Measurements from ENCODE around the gene TICRR. TPM values are rescaled to one million over a fixed set of nuclear protein-coding genes. Genes with fewer than 3 reads are reported as not detected.

TICRR gene
- total and polyA plus RNA-seq, 2 of the 13 experiments (the other 11 are each of a cell fraction or from before 2014, with no cell fraction given) = 4.1 to 14.3 TPM

DNA sequence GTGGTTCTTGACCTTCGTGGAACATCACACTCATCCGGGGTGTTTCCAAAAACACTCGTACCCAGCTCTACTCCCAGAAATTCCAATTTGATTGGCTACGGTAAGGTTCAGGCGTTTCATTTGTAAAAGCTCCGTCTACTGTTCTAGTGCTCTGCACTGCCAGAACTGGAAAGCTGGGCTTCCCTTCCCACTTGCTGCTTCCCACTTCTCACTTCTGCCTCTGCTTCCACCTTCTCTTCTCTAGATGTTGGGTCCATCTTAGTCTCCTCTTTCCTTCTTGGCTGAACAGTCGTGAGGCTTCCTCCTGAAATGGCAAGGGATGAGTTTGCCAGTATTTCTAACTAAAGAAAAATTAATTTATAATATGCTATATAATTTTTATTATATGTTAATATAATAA, 49.1 kb upstream of the TICRR start:
- 64% methylated on average over 7 of the region's 7 CpGs for whole genome bisulfite sequencing (ENCODE audit: low lambda C conversion rate)

DNA sequence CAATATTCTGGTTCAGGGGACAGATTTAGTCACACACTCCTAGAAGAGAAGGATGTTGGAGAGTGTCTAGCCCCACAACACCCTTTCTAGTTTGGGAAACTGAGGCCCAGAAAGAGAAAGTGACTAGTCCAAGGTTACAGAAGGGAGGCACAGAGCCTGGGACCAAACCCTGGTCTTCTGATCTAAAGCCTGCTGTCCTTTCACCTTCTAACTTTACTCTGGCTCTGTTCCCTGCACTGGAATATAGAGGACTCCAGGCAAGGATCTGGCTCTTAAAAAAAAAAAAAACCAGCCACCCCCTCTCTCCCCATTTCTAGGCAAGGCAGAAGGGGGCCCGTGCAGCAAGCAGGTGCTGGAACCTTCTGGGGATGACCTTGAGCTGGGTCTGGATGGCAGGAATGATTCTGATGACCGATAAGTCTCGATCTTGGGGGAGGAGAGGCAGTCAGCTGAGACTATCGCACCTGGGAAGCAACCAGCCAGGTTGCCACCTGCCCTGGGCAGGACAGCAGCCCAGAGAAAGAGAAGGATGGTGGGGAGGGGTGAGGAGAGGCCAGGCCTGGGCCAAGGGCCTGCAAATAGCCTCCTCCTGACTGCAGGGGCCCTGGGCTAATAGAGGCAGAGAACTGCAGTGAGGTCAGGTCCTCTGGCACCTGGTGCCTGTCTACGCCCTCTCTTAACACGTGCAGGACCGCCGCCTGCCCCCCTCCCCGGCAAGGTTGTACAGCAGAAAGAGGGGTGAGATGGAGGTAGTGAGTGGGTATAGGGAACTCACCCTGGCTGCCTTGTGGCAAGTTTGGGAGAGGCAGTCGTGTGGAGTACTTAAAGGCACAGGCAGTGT, 48.4 kb upstream of the TICRR start:
- FAIRE-seq (no peak), ATAC-seq (no peak), DNase-seq (ENCODE audit: low spot score) (no peak)
- Histone ChIP-seq H3K4me2 (ENCODE audit: low read depth, low read length) (no peak overlapping the region), H3K4me3 (replicated peaks in 1 of 3; ENCODE audit: insufficient read depth in 1 of 3, low read depth in 2 of 3, low read length in 3 of 3) (no peak overlapping the region), H3K27ac (ENCODE audit: extremely low read length, insufficient read depth, low read length) (no peak overlapping the region), H3K9me3 (ENCODE audit: low read length) (no peaks in the 10 kb centered on the region), H3K36me3 (replicated peaks in 1 of 2; ENCODE audit: control insufficient read depth in 1 of 2, insufficient read depth in 2 of 2, low read length in 2 of 2) (no peaks in the 10 kb centered on the region), H3K9ac (ENCODE audit: insufficient read depth, low read depth, low read length) (no peak overlapping the region), H3K27me3 (ENCODE audit: control insufficient read depth in 1 of 2, insufficient read depth in 2 of 2, low read length in 2 of 2) (peaks cover 2 to 6% of the 10 kb centered on the region in 2 experiments; a peak in 3 of 5 replicates), H3K4me1 (ENCODE audit: insufficient read depth, low read length) (peaks cover 8% of the 10 kb centered on the region), H2AFZ (ENCODE audit: low read length) (no peak overlapping the region), H4K20me1 (ENCODE audit: insufficient read depth, low read length) (no peaks in the 10 kb centered on the region), H3K79me2 (ENCODE audit: insufficient read depth, low read length) (no peaks in the 10 kb centered on the region)
- POLR2A ChIA-PET = no interaction called here
- intact Hi-C loops (cut with micrococcal nuclease; ENCODE audit: unreplicated experiment) = no loop called here
- CTCF ChIA-PET (ENCODE audit: low intra/inter-chr PET ratio, low total read pairs) = no interaction called here
- in situ Hi-C loops (cut with HindIII; ENCODE audit: extremely low pct_ligation_motif_present, low pct_unique_long_range_greater_than_20kb) = no loop called here
- WGBS (ENCODE audit: low lambda C conversion rate) = 32% methylated on average over 10 of the region's 10 CpGs
- BruUV-seq (replicated peaks) = no TSS peak
- TF ChIP-seq HDAC1 (CRISPR knock-in tag; IDR thresholded peaks at IDR 0.05) = no peak
- no peak for TF ChIP-seq YY1 (IDR thresholded peaks at IDR 0.05; ENCODE audit: insufficient read depth, insufficient replicate concordance, low read depth, low read length)
- TF ChIP-seq SIN3A (IDR thresholded peaks at IDR 0.05; ENCODE audit: borderline replicate concordance, low read depth, low read length) = no peak
- no peak for TF ChIP-seq DMAP1 (CRISPR knock-in tag; IDR thresholded peaks at IDR 0.05)
- TF ChIP-seq SSRP1 (CRISPR knock-in tag; IDR thresholded peaks at IDR 0.05) = no peak
- no peak for TF ChIP-seq RFX5 (IDR thresholded peaks at IDR 0.05; ENCODE audit: low read depth, low read length)
- TF ChIP-seq ZBTB33 (CRISPR knock-in tag; IDR thresholded peaks at IDR 0.05) = no peak
- TF ChIP-seq ZNF549 (CRISPR knock-in tag; IDR thresholded peaks at IDR 0.05) = no peak
- TF ChIP-seq CBFB (CRISPR knock-in tag; IDR thresholded peaks at IDR 0.05) = no peak
- TF ChIP-seq, protein P1, sequence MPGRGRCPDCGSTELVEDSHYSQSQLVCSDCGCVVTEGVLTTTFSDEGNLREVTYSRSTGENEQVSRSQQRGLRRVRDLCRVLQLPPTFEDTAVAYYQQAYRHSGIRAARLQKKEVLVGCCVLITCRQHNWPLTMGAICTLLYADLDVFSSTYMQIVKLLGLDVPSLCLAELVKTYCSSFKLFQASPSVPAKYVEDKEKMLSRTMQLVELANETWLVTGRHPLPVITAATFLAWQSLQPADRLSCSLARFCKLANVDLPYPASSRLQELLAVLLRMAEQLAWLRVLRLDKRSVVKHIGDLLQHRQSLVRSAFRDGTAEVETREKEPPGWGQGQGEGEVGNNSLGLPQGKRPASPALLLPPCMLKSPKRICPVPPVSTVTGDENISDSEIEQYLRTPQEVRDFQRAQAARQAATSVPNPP (CRISPR knock-in tag; IDR thresholded peaks at IDR 0.05) = no peak
- no peak for TF ChIP-seq CENPX (CRISPR knock-in tag; IDR thresholded peaks at IDR 0.05)
- no peak for TF ChIP-seq RFX1 (IDR thresholded peaks at IDR 0.05)
- TF ChIP-seq, protein P2, sequence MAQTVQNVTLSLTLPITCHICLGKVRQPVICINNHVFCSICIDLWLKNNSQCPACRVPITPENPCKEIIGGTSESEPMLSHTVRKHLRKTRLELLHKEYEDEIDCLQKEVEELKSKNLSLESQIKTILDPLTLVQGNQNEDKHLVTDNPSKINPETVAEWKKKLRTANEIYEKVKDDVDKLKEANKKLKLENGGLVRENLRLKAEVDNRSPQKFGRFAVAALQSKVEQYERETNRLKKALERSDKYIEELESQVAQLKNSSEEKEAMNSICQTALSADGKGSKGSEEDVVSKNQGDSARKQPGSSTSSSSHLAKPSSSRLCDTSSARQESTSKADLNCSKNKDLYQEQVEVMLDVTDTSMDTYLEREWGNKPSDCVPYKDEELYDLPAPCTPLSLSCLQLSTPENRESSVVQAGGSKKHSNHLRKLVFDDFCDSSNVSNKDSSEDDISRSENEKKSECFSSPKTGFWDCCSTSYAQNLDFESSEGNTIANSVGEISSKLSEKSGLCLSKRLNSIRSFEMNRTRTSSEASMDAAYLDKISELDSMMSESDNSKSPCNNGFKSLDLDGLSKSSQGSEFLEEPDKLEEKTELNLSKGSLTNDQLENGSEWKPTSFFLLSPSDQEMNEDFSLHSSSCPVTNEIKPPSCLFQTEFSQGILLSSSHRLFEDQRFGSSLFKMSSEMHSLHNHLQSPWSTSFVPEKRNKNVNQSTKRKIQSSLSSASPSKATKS (CRISPR knock-in tag; IDR thresholded peaks at IDR 0.05) = no peak

More for the DNA sequence above, 49.1 kb upstream of the TICRR start:
- FAIRE-seq = no peak
- Histone ChIP-seq H3K9me3 (ENCODE audit: low read length) (no peaks in the 10 kb centered on the region), H3K27ac (ENCODE audit: extremely low read length, insufficient read depth, low read length) (no peak overlapping the region), H3K79me2 (ENCODE audit: insufficient read depth, low read length) (no peaks in the 10 kb centered on the region), H3K36me3 (replicated peaks in 1 of 2; ENCODE audit: control insufficient read depth in 1 of 2, insufficient read depth in 2 of 2, low read length in 2 of 2) (no peaks in the 10 kb centered on the region), H3K4me3 (replicated peaks in 1 of 3; ENCODE audit: insufficient read depth in 1 of 3, low read depth in 2 of 3, low read length in 3 of 3) (no peak overlapping the region), H2AFZ (ENCODE audit: low read length) (no peak overlapping the region), H3K4me2 (ENCODE audit: low read depth, low read length) (no peak overlapping the region), H4K20me1 (ENCODE audit: insufficient read depth, low read length) (no peaks in the 10 kb centered on the region), H3K4me1 (ENCODE audit: insufficient read depth, low read length) (peaks cover 8% of the 10 kb centered on the region), H3K27me3 (ENCODE audit: control insufficient read depth in 1 of 2, insufficient read depth in 2 of 2, low read length in 2 of 2) (peaks cover 2 to 6% of the 10 kb centered on the region in 2 experiments; a peak in 3 of 5 replicates), H3K9ac (ENCODE audit: insufficient read depth, low read depth, low read length) (no peak overlapping the region)
- ChIA-PET CTCF (ENCODE audit: low intra/inter-chr PET ratio, low total read pairs) (no interaction called here), POLR2A (no interaction called here)
- ATAC-seq = no peak
- TF ChIP-seq ZFP37 (CRISPR knock-in tag; IDR thresholded peaks at IDR 0.05; ENCODE audit: borderline replicate concordance) (no peak), MAFK (conservative IDR thresholded peaks at IDR 0.05 in 1 of 2, IDR thresholded peaks at IDR 0.05 in 1 of 2; ENCODE audit: low read length in 2 of 2) (no peak)
- in situ Hi-C loops (cut with HindIII; ENCODE audit: extremely low pct_ligation_motif_present, low pct_unique_long_range_greater_than_20kb) (no loop called here), intact Hi-C loops (cut with micrococcal nuclease; ENCODE audit: unreplicated experiment) (no loop called here)
- no peak for DNase-seq (ENCODE audit: low spot score)
- BruUV-seq (replicated peaks) = no TSS peak
